CD14-positive monocyte (primary cell): Measurements from ENCODE around the gene ZNF783. TPM values are rescaled to one million over a fixed set of nuclear protein-coding genes. Genes with fewer than 3 reads are reported as not detected.

ENCODE experiments used
- DNase-seq, 3 donors: peaks; one replicate each; pipeline ENCODE4 v3.0.0-alpha.2; 2011 to 2022
- H2AFZ ChIP-seq: 2 replicates; pipeline ENCODE4 v1.6.0; 2012; ENCODE audit warnings: mild to moderate bottlenecking, low read depth, low read length, inconsistent platforms; ENCODE audit not compliant: insufficient read depth, poor library complexity, severe bottlenecking
- H3K27ac ChIP-seq, 2 donors: 1 replicate in 1 of 2; 2 replicates in 1 of 2; pipeline ENCODE4 v1.5.1; 2012 to 2013; ENCODE audit warnings: low read length in 2 of 2, control low read depth in 1 of 2, inconsistent platforms in 1 of 2, low read depth in 1 of 2, mild to moderate bottlenecking in 1 of 2
- H3K27me3 ChIP-seq, 2 donors: one replicate each; pipeline versions ENCODE4 v1.6.0 to v1.6.1; 2011 to 2013; ENCODE audit warnings: low read length in 2 of 2; ENCODE audit not compliant: control insufficient read depth in 2 of 2, insufficient read depth in 2 of 2
- H3K36me3 ChIP-seq, 2 donors: replicated peaks in 1 of 2; 1 replicate in 1 of 2; 2 replicates in 1 of 2; pipeline versions ENCODE4 v1.5.1 to v1.6.1; 2012 to 2013; ENCODE audit warnings: low read length in 2 of 2, control low read depth in 1 of 2, inconsistent platforms in 1 of 2, mild to moderate bottlenecking in 1 of 2; ENCODE audit not compliant: insufficient read depth in 2 of 2, control insufficient read depth in 1 of 2
- H3K4me1 ChIP-seq, 2 donors: 1 replicate in 1 of 2; 2 replicates in 1 of 2; pipeline versions ENCODE4 v1.5.1 to v1.6.1; 2012 to 2013; ENCODE audit warnings: low read length in 2 of 2, control low read depth in 1 of 2, inconsistent platforms in 1 of 2, mild to moderate bottlenecking in 1 of 2, moderate library complexity in 1 of 2; ENCODE audit not compliant: insufficient read depth in 2 of 2, control insufficient read depth in 1 of 2
- H3K4me2 ChIP-seq: replicated peaks from 2 replicates; pipeline ENCODE3; 2012; ENCODE audit warnings: low read length, moderate library complexity, mild to moderate bottlenecking; ENCODE audit not compliant: poor library complexity, severe bottlenecking; ENCODE audit errors: extremely low read depth
- H3K4me3 ChIP-seq, 3 experiments: fragments of 200-600 bp in 1 of 3; sonication (generic) in 1 of 3; replicated peaks in 1 of 3; 1 replicate in 2 of 3; 2 replicates in 1 of 3; pipeline ENCODE4 v1.5.1; 2011 to 2013; ENCODE audit warnings: low read length in 3 of 3, mild to moderate bottlenecking in 3 of 3, control low read depth in 2 of 3, low read depth in 2 of 3, inconsistent platforms in 1 of 3, moderate library complexity in 1 of 3
- H3K79me2 ChIP-seq: 2 replicates; pipeline ENCODE4 v1.6.0; 2012; ENCODE audit warnings: mild to moderate bottlenecking, control low read depth, inconsistent platforms, low read length, moderate library complexity; ENCODE audit not compliant: insufficient read depth
- H3K9ac ChIP-seq: 2 replicates; pipeline ENCODE4 v1.6.0; 2017; ENCODE audit warnings: low read length, mild to moderate bottlenecking; ENCODE audit not compliant: insufficient read depth, poor library complexity, severe bottlenecking
- H3K9me3 ChIP-seq, 2 donors: replicated peaks in 1 of 2; 1 replicate in 1 of 2; 2 replicates in 1 of 2; pipeline versions ENCODE4 v1.5.1 to v1.6.1; 2012 to 2013; ENCODE audit warnings: low read length in 2 of 2, control low read depth in 1 of 2; ENCODE audit not compliant: control insufficient read depth in 1 of 2, insufficient read depth in 1 of 2
- H4K20me1 ChIP-seq: 2 replicates; pipeline ENCODE4 v1.6.0; 2012; ENCODE audit warnings: mild to moderate bottlenecking, low read length, control low read depth, moderate library complexity; ENCODE audit not compliant: insufficient read depth
- H3K27ac Mint-ChIP-seq, 7 donors: one replicate each; pipeline ENCODE4 v1.8.0; 2020; ENCODE audit warnings: mild to moderate bottlenecking in 7 of 7, mixed read lengths in 7 of 7, moderate library complexity in 6 of 7, inconsistent platforms in 2 of 7
- H3K27me3 Mint-ChIP-seq, 3 donors: one replicate each; pipeline ENCODE4 v1.8.0; 2021 to 2022; ENCODE audit warnings: low read depth in 3 of 3, mild to moderate bottlenecking in 3 of 3, mixed read lengths in 3 of 3, moderate library complexity in 3 of 3, inconsistent platforms in 1 of 3
- H3K36me3 Mint-ChIP-seq, 2 donors: one replicate each; pipeline ENCODE4 v1.8.0; 2020; ENCODE audit warnings: mixed read lengths in 2 of 2, inconsistent platforms in 1 of 2, mild to moderate bottlenecking in 1 of 2
- H3K4me1 Mint-ChIP-seq: one replicate; pipeline ENCODE4 v1.8.0; 2020; ENCODE audit warnings: mild to moderate bottlenecking, mixed read lengths
- H3K4me3 Mint-ChIP-seq, 2 donors: one replicate each; pipeline ENCODE4 v1.8.0; 2020; ENCODE audit warnings: mild to moderate bottlenecking in 2 of 2, mixed read lengths in 2 of 2, moderate library complexity in 1 of 2
- H3K9me3 Mint-ChIP-seq, 7 donors: one replicate each; pipeline ENCODE4 v1.8.0; 2020 to 2022; ENCODE audit warnings: mixed read lengths in 7 of 7, mild to moderate bottlenecking in 6 of 7, moderate library complexity in 6 of 7, inconsistent platforms in 2 of 7
- WGBS: methylation state at CpG from one replicate; pipeline ENCODE4 v1.1.5; 2013; ENCODE audit warnings: missing lambda C conversion rate; ENCODE audit not compliant: insufficient coverage; 5-methylcytosine and 5-hydroxymethylcytosine counted together
- intact Hi-C, 2 donors: fragments of 100-400 bp; cut with micrococcal nuclease; formaldehyde crosslinking; loops; one replicate each; pipeline versions ENCODE4 v1.15.0 to v1.15.1; 2023
- polyA plus RNA-seq, 3 donors: library from polyadenylated mRNA; depleted of rRNA in 1 of 3; unstranded in 2 of 3; stranded (reverse) in 1 of 3; fragments of 300-500 nt in 2 of 3; fragments of >200 nt in 1 of 3; fragmentation: Illumina TruSeq in 2 of 3; gene quantifications; 1 replicate in 2 of 3; 2 replicates in 1 of 3; pipeline ENCODE4 v1.2.3, GENCODE V29; 2012 to 2021
- TF ChIP-seq, protein P1 (sequence below): fragments of 200-600 bp; IDR thresholded peaks from one replicate; pipeline ENCODE4 v1.8.0; 2022; ENCODE audit warnings: antibody characterized with exemption, mild to moderate bottlenecking

The ZNF783 gene
- polyA plus RNA-seq, 3 donors: 1.2 to 16.7 (median 1.5) TPM

DNA sequence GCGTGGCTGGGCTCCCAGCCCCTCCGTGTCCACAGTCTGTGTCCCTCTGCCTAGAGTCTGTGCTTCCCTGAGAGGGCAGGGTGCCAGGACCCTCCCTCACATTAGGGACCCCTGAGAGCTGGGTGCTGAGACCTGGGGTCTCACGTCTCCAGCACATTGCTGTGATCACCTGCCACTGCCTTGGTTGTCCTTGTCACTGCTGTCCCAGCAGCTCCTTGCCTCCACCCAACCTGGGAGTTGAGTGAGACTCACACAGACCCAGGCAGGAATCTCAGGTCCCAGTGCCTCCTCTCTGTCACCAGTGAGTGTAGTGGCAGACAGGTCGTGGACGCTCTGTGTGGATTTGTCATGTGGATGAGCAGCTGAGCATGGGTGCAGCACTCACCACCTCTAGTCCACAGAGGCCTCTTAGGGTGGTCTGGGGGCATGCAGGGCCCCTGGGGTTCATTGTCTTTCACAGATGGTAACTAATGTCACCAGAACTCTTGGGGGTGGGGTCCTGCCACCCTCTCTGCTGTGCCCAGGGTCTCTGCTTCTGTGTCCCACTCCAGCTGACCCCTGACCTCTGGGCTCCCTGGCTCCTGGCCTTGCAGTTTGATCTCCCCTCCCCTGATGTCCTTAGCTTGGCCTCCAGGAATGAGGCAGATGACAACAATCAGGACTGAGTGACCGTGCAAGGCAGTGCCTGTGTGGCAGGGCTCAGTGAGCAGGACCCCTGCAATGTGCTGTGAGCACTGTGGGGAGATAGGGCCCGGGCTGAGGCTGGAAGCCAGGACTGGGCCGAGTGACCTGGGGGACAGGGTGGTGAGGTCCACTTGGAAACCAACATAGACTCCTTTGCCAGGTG is 18.9 kb downstream of the ZNF783 start:
- no peak for DNase-seq
- H3K9ac ChIP-seq: no peak overlapping the region
- Mint-ChIP-seq H3K27ac (peak overlapping the region in 1 of 7 donors; percentile 12), H3K4me1 (peaks cover 13% of the 10 kb centered on the region), H3K36me3 (peaks cover 46 to 56% of the 10 kb centered on the region in 2 donors), H3K4me3 (no peak overlapping the region), H3K9me3 (peaks cover 0 to 3% (median 0%) of the 10 kb centered on the region in 7 donors), H3K27me3 (peaks cover 9 to 19% (median 9%) of the 10 kb centered on the region in 3 donors)
- H3K27ac ChIP-seq: no peak overlapping the region
- no peak overlapping the region for H3K4me2 ChIP-seq
- H2AFZ ChIP-seq: no peak overlapping the region
- H3K4me3 ChIP-seq: no peak overlapping the region
- intact Hi-C loops: no loop called here
- peaks cover 0 to 7% of the 10 kb centered on the region in 2 donors for H3K27me3 ChIP-seq
- H3K36me3 ChIP-seq: peaks cover 38 to 44% of the 10 kb centered on the region in 2 donors
- H4K20me1 ChIP-seq: peaks cover 13% of the 10 kb centered on the region
- TF ChIP-seq, protein P1, sequence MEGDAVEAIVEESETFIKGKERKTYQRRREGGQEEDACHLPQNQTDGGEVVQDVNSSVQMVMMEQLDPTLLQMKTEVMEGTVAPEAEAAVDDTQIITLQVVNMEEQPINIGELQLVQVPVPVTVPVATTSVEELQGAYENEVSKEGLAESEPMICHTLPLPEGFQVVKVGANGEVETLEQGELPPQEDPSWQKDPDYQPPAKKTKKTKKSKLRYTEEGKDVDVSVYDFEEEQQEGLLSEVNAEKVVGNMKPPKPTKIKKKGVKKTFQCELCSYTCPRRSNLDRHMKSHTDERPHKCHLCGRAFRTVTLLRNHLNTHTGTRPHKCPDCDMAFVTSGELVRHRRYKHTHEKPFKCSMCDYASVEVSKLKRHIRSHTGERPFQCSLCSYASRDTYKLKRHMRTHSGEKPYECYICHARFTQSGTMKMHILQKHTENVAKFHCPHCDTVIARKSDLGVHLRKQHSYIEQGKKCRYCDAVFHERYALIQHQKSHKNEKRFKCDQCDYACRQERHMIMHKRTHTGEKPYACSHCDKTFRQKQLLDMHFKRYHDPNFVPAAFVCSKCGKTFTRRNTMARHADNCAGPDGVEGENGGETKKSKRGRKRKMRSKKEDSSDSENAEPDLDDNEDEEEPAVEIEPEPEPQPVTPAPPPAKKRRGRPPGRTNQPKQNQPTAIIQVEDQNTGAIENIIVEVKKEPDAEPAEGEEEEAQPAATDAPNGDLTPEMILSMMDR: no peak
- no peaks in the 10 kb centered on the region for H3K79me2 ChIP-seq
- H3K4me1 ChIP-seq: peaks cover 12 to 14% of the 10 kb centered on the region in 2 donors
- 94% methylated on average over 6 of the region's 8 CpGs for WGBS
- H3K9me3 ChIP-seq: no peaks in the 10 kb centered on the region

DNA sequence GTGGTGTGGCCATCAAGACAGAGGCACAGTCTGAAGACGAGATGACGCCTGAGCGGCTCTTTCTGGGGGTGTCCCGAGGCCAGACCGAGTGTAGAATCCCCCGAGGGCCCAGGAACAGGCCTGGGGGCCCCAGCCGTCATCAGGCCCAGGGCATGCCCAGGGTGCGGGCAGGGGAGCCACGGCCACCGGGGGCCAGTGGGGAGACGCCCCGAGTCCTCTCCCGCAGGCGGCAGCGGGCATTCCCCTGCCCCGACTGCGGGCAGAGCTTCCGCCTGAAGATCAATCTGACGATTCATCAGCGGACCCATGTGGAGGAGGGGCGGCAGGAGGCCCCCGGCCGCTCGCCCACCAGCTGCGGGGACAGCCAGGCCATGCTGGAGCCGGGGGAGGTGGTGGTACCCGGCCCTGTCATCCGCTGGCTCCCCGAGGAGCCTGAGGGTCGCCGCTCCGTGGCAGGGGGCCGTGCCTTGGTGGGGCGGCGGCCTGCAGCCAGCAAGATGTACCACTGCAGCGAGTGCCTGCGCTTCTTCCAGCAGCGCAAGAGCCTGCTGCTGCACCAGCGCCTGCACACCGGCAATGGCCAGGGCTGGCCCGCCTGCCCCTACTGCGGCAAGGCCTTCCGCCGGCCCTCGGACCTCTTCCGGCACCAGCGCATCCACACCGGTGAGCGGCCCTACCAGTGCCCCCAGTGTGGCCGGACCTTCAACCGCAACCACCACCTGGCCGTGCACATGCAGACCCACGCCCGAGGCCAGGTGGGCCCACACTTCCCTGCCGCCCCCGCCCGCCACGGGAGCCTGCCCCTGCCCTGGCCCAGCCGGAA is 19.7 kb downstream of the ZNF783 start:
- Histone ChIP-seq H3K27me3 (peaks cover 0 to 9% of the 10 kb centered on the region in 2 donors), H4K20me1 (peaks cover 13% of the 10 kb centered on the region), H3K9me3 (no peaks in the 10 kb centered on the region), H3K79me2 (no peaks in the 10 kb centered on the region), H3K9ac (no peak overlapping the region), H3K36me3 (peaks cover 33 to 37% of the 10 kb centered on the region in 2 donors), H3K4me1 (peaks cover 12 to 14% of the 10 kb centered on the region in 2 donors), H3K4me3 (no peak overlapping the region), H3K4me2 (no peak overlapping the region), H3K27ac (no peak overlapping the region), H2AFZ (no peak overlapping the region)
- Mint-ChIP-seq H3K27me3 (peaks cover 13 to 23% (median 13%) of the 10 kb centered on the region in 3 donors), H3K9me3 (peaks cover 0 to 3% (median 0%) of the 10 kb centered on the region in 7 donors), H3K4me3 (no peak overlapping the region), H3K4me1 (peaks cover 16% of the 10 kb centered on the region), H3K27ac (no peak overlapping the region), H3K36me3 (peaks cover 42 to 49% of the 10 kb centered on the region in 2 donors)
- WGBS: 99% methylated on average over 54 of the region's 59 CpGs
- TF ChIP-seq, protein P1: no peak
- DNase-seq: no peak
- intact Hi-C loops: no loop called here
